Panc1 (cell line): Measurements from ENCODE around the gene POTEJ. TPM values are rescaled to one million over a fixed set of nuclear protein-coding genes. Genes with fewer than 3 reads are reported as not detected.
A peak's percentile ranks its signal among the peaks of the same experiment; 100 is the strongest.
"Not testable (repeated sequence)": the region's sequence is repeated elsewhere in the genome, so short reads cannot be mapped to it uniquely, and the experiment has no call there.

Source experiments
- ATAC-seq: fragments of 200-7000 bp; cut with Tn5 transposase; 2 replicates; pipeline ENCODE4 v1.9.1; 2020; ENCODE audit warnings: mild to moderate bottlenecking, moderate library complexity
- Bru-seq: library from RNA; stranded (reverse); fragments of 400-500 nt; gene quantifications from one replicate; lab custom pipeline; 2021; lab: Mats Ljungman, UMichigan
- BruChase-seq, 2 experiments: library from RNA; stranded (reverse); fragments of 400-500 nt; gene quantifications; one replicate each; lab custom pipeline; 2021; lab: Mats Ljungman, UMichigan
- BruUV-seq: library from RNA; stranded (reverse); fragments of 400-500 nt; replicated peaks from 2 replicates; lab custom pipeline; 2021; lab: Mats Ljungman, UMichigan
- CTCF ChIA-PET: fragments of 300-600 bp; sonication (Branson Sonifier 250); formaldehyde crosslinking; loops from one replicate; lab custom pipeline; 2022; ENCODE audit warnings: antibody characterized with exemption; lab: Charles Lee
- POLR2A ChIA-PET: fragments of 300-600 bp; sonication (Branson Sonifier 250); formaldehyde crosslinking; loops from one replicate; lab custom pipeline; 2022; ENCODE audit warnings: antibody characterized with exemption; lab: Charles Lee
- DNase-seq: peaks from one replicate; pipeline ENCODE4 v3.0.0-alpha.2; 2010; ENCODE audit warnings: low read depth, low spot score
- H3K27ac ChIP-seq: 2 replicates; pipeline ENCODE4 v1.5.1; 2011; ENCODE audit warnings: mild to moderate bottlenecking, low read length, inconsistent platforms
- H3K27me3 ChIP-seq: fragments of 200-500 bp; sonication (Bioruptor generic); 2 replicates; pipeline ENCODE4 v1.6.0; 2014; ENCODE audit warnings: low read length, inconsistent platforms; ENCODE audit not compliant: control insufficient read depth, insufficient read depth
- H3K36me3 ChIP-seq: fragments of 200-500 bp; sonication (Bioruptor generic); 2 replicates; pipeline ENCODE4 v1.5.1; 2014; ENCODE audit warnings: inconsistent platforms, mild to moderate bottlenecking, low read length, moderate library complexity; ENCODE audit not compliant: control insufficient read depth, insufficient read depth
- H3K4me1 ChIP-seq: 2 replicates; pipeline ENCODE4 v1.5.1; 2011; ENCODE audit warnings: inconsistent platforms, mild to moderate bottlenecking, low read length, moderate library complexity; ENCODE audit not compliant: control insufficient read depth, insufficient read depth
- H3K4me3 ChIP-seq, 2 experiments: 2 replicates each; pipeline ENCODE4 v1.5.1; 2011 to 2012; ENCODE audit warnings: low read depth in 2 of 2, low read length in 2 of 2, mild to moderate bottlenecking in 2 of 2, inconsistent platforms in 1 of 2, moderate library complexity in 1 of 2
- H3K9me3 ChIP-seq: fragments of 200-500 bp; sonication (Bioruptor generic); 2 replicates; pipeline ENCODE4 v1.5.1; 2014; ENCODE audit warnings: low read depth, mild to moderate bottlenecking, inconsistent platforms, low read length, moderate library complexity; ENCODE audit not compliant: control insufficient read depth, insufficient read depth
- in situ Hi-C: cut with HindIII; loops from 2 replicates; pipeline ENCODE4 v1.10.0; 2016; ENCODE audit warnings: low sequenced_read_pairs, low pct_unique_long_range_greater_than_20kb
- intact Hi-C: fragments of 100-400 bp; cut with micrococcal nuclease; formaldehyde crosslinking; loops from one replicate; pipeline ENCODE4 v1.10.0; 2022; ENCODE audit not compliant: unreplicated experiment
- long read RNA-seq: library from polyadenylated mRNA; unstranded; transcript quantifications from one replicate; pipeline ENCODE4 v2.0.0, GENCODE V29; 2021; ENCODE audit not compliant: unreplicated experiment
- polyA plus RNA-seq: library from polyadenylated mRNA; unstranded; fragments of >200 nt; gene quantifications from one replicate; pipeline ENCODE4 v1.2.1, GENCODE V29; 2012; ENCODE audit warnings: missing spikeins; ENCODE audit not compliant: insufficient read length
- total RNA-seq: library from RNA; stranded (reverse); gene quantifications from one replicate; pipeline ENCODE4 v1.2.1, GENCODE V29; 2021; ENCODE audit not compliant: unreplicated experiment

Gene POTEJ
- total RNA-seq (not detected), Bru-seq, nascent RNA (percentile 11 among the genes with signal in this experiment), BruChase-seq, experiment 1, labeled RNA remaining after a 2-hour chase (percentile 9 among the genes with signal in this experiment), BruChase-seq, experiment 2, labeled RNA remaining after a 6-hour chase (percentile 11 among the genes with signal in this experiment)
- 0.10 TPM for polyA plus RNA-seq
- long read RNA-seq: 0 reads

DNA sequence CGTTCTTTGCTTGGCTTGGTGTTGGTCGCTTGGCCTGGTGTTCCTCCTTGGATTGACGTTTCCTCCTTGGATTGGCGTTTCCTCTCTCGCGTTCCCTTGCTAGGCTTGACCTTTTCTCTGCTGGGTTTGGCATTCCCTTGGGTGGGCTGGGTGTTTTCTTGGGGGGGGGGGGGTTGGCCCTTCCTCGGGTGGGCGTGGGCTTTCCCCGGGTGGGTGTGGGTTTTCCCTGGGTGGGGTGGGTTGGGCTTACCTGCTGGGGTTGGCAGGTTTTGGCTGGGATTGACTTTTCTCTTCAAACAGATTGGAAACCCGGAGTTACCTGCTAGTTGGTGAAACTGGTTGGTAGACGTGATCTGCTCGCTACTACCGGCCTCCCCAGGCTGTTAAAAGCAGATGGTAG is at the start of gene POTEJ:
TSS of gene POTEJ (plus strand) at position 301 of the 400 bp plus-strand sequence. CDS start at position 394, 93 bp downstream.
- H3K27me3 ChIP-seq, H3K27ac ChIP-seq, BruUV-seq, H3K4me1 ChIP-seq, POLR2A ChIA-PET, H3K4me3 ChIP-seq, H3K9me3 ChIP-seq, H3K36me3 ChIP-seq, intact Hi-C loops, DNase-seq, CTCF ChIA-PET, in situ Hi-C loops, ATAC-seq: not testable (repeated sequence)

- H3K9me3 ChIP-seq, H3K27ac ChIP-seq, intact Hi-C loops, CTCF ChIA-PET, ATAC-seq, BruUV-seq, H3K36me3 ChIP-seq, POLR2A ChIA-PET, H3K4me1 ChIP-seq, H3K27me3 ChIP-seq, H3K4me3 ChIP-seq, in situ Hi-C loops, DNase-seq: not testable (repeated sequence)
Measured at GRCh38 chr2:130566165-130566564, 45.1 kb upstream of the POTEJ start.

GRCh38 chr2:130571929-130572328 is 39.3 kb upstream of the POTEJ start:
- CTCF ChIA-PET, H3K27me3 ChIP-seq, H3K27ac ChIP-seq, ATAC-seq, H3K4me3 ChIP-seq, POLR2A ChIA-PET, in situ Hi-C loops, DNase-seq, H3K36me3 ChIP-seq, H3K4me1 ChIP-seq, intact Hi-C loops, BruUV-seq, H3K9me3 ChIP-seq: not testable (repeated sequence)

DNA sequence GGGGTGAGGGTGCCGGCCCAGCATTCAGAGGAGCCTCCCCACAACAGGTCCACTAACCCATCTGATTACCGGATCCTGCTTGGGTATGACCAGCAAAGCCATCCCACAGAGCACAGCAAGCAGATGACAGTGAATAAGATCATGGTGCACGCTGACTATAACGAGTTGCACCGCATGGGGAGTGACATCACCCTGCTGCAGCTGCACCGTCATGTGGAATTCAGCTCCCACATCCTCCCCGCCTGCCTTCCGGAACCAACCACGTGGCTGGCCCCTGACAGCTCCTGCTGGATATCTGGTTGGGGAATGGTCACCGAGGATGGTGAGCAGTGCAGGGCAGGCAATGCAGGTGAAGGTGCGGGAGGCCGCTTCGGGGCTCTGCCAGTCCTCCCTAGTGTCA is 37.0 kb upstream of the POTEJ start:
- H3K27me3 ChIP-seq, ATAC-seq, intact Hi-C loops, H3K36me3 ChIP-seq, DNase-seq, POLR2A ChIA-PET, H3K4me3 ChIP-seq, H3K27ac ChIP-seq, BruUV-seq, H3K9me3 ChIP-seq, CTCF ChIA-PET, in situ Hi-C loops, H3K4me1 ChIP-seq: not testable (repeated sequence)

DNA sequence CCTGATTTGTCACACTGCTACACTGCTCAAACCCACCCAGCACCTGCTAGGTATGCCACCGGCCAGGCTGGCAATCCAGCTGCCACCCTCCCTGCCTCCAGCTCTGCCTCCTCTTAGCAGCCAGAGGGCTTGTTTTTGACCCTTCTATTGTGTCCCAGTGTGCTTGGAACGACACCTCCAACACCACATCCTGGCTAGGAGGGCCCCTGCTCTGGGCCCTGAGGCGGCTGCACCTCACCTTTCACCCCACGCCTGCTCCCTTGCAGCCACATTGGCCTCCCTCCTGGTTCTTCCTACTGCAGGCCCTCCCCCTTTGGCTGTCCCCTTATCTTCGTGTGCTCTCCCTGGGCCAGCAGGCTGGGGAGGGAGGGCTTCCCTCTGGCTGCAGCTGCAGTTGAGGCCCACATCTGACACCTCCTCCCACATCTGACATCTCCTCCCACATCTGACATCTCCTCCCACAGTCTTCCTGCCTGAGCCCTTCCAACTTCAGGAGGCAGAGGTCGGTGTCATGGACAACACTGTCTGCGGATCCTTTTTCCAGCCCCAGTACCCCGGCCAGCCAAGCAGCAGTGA is 34.9 kb upstream of the POTEJ start:
- H3K27me3 ChIP-seq, ATAC-seq, intact Hi-C loops, CTCF ChIA-PET, DNase-seq, H3K36me3 ChIP-seq, H3K4me1 ChIP-seq, H3K27ac ChIP-seq, POLR2A ChIA-PET, H3K9me3 ChIP-seq, H3K4me3 ChIP-seq, in situ Hi-C loops, BruUV-seq: not testable (repeated sequence)

GRCh38 chr2:130577559-130577958 is 33.7 kb upstream of the POTEJ start:
- BruUV-seq, intact Hi-C loops: not testable (repeated sequence)

DNA sequence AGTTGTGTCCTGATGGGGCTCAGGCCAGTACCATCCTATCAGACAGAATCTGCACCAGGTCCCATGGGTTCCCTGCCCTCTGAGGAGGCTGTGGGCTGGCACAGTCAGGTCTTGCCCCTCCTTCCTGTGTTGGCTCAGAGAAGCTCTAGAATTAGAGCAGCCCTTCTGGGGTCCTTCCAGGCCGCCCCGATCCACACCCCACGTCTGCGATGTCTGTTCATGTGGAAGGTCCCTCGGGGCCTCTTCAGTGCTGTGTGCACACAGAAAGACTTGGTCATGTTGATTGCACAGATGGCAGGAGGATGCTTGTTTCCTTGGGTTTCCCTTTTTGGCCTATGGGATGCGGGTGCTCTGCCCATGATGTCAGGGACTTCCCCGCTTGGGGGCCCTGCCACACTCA is 32.1 kb upstream of the POTEJ start:
- in situ Hi-C loops, DNase-seq, ATAC-seq, H3K27me3 ChIP-seq, H3K27ac ChIP-seq, H3K4me3 ChIP-seq, H3K36me3 ChIP-seq, intact Hi-C loops, H3K4me1 ChIP-seq, POLR2A ChIA-PET, CTCF ChIA-PET, BruUV-seq, H3K9me3 ChIP-seq: not testable (repeated sequence)

More at GRCh38 chr2:130577559-130577958, 33.7 kb upstream of the POTEJ start:
- H3K36me3 ChIP-seq, in situ Hi-C loops, CTCF ChIA-PET, H3K9me3 ChIP-seq, DNase-seq, ATAC-seq, H3K4me3 ChIP-seq, H3K4me1 ChIP-seq, H3K27ac ChIP-seq, H3K27me3 ChIP-seq, POLR2A ChIA-PET: not testable (repeated sequence)
